Left ventricle myocardium inferior (tissue), 1 donor: ENCODE data around the gene RPRD1B. TPM values are rescaled to one million over a fixed set of nuclear protein-coding genes. Genes with fewer than 3 reads are reported as not detected.

Experiments used
- DNase-seq: peaks from one replicate; pipeline ENCODE4 v3.0.0-alpha.2; 2020
- H3K27ac ChIP-seq: fragments of 200-600 bp; replicated peaks from 2 replicates; pipeline ENCODE4 v1.8.0; 2021
- H3K27me3 ChIP-seq: fragments of 200-600 bp; 2 replicates; pipeline ENCODE4 v1.8.0; 2021; ENCODE audit warnings: low read depth
- H3K36me3 ChIP-seq: fragments of 200-600 bp; 2 replicates; pipeline ENCODE4 v1.8.0; 2021
- H3K4me1 ChIP-seq: fragments of 200-600 bp; 2 replicates; pipeline ENCODE4 v1.8.0; 2021
- H3K4me3 ChIP-seq: fragments of 200-600 bp; 2 replicates; pipeline ENCODE4 v1.8.0; 2021; ENCODE audit warnings: mild to moderate bottlenecking, moderate library complexity
- H3K9me3 ChIP-seq: fragments of 200-600 bp; replicated peaks from 2 replicates; pipeline ENCODE4 v1.8.0; 2021
- CTCF ChIP-seq: fragments of 200-600 bp; IDR thresholded peaks from 2 replicates; pipeline ENCODE4 v1.8.0; 2021; ENCODE audit warnings: antibody characterized with exemption, mild to moderate bottlenecking, borderline replicate concordance
- intact Hi-C: fragments of 100-400 bp; cut with micrococcal nuclease; formaldehyde crosslinking; loops from one replicate; pipeline ENCODE4 v1.11.0; 2022
- total RNA-seq: library from RNA; stranded (reverse); fragmentation: NEBNext Ultra II Directional; extraction: Animal tissue kit (Norgen Biotek cat#: 25700); gene quantifications from one replicate; pipeline ENCODE4 v1.2.1, GENCODE V29; 2021
- donor health status: DM: no; HTN: yes; CAD: no; lungs with severe emphysema.

The RPRD1B gene
- total RNA-seq, 1 donor from 2014 or later: 58.9 TPM

- Histone ChIP-seq H3K27me3 (no peaks in the 10 kb centered on the region), H3K9me3 (no peaks in the 10 kb centered on the region), H3K4me3 (no peak overlapping the region), H3K4me1 (peaks cover 82% of the 10 kb centered on the region), H3K27ac (peak overlapping the region; percentile 85), H3K36me3 (peaks cover 86% of the 10 kb centered on the region)
- intact Hi-C loops: no loop called here
- TF ChIP-seq CTCF: no peak
- DNase-seq: no peak
Observed at GRCh38 chr20:38139977-38140753, 106.6 kb downstream of the RPRD1B start.

- peaks cover 88% of the 10 kb centered on the region for H3K36me3 ChIP-seq
- peak overlapping the region; percentile 85 for H3K27ac ChIP-seq
- no peak overlapping the region for H3K4me3 ChIP-seq
- TF ChIP-seq CTCF: no peak
- H3K9me3 ChIP-seq: no peaks in the 10 kb centered on the region
- DNase-seq: no peak
- peaks cover 79% of the 10 kb centered on the region for H3K4me1 ChIP-seq
- intact Hi-C loops: no loop called here
- H3K27me3 ChIP-seq: no peaks in the 10 kb centered on the region
Observed at GRCh38 chr20:38141204-38141888, 107.8 kb downstream of the RPRD1B start.

Other genes starting within 250 kb of the RPRD1B start
- gene VSTM2L, start 130.6 kb upstream of the RPRD1B start, total RNA-seq: 50.3 TPM
- gene TTI1, start 290 bp upstream of the RPRD1B start, total RNA-seq: 12.1 TPM
- gene TGM2, start 131.5 kb downstream of the RPRD1B start, total RNA-seq: 846 TPM
- gene KIAA1755, start 227.0 kb downstream of the RPRD1B start, total RNA-seq: 7.1 TPM